ENCODE results near the gene NEGR1.

Gene NEGR1

DNA sequence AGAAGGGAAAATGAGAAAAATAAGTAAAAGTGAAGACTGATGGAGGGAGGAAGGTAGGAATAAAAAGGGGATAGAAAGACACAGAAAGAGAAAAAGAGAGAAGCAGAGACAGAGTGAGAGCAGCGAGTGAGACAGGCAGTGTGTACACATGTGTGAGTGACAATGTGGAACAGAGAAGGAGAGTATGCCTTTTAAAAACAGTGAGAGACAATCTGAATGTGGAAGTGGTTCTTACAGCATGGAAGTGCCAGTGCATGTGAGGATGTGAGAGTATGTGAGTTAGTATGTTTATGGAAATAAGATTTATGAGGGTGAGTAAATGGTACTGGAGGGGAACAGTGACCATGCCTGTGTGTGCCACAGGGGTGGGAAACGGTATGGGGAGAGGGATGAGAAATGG, 1.2 kb downstream of the NEGR1 start:
- no peak for DNase-seq (ENCODE audit: low read depth)
- no peak overlapping the region for H3K4me3 ChIP-seq (ENCODE audit: low read depth, low read length)
- TF ChIP-seq, protein P1, sequence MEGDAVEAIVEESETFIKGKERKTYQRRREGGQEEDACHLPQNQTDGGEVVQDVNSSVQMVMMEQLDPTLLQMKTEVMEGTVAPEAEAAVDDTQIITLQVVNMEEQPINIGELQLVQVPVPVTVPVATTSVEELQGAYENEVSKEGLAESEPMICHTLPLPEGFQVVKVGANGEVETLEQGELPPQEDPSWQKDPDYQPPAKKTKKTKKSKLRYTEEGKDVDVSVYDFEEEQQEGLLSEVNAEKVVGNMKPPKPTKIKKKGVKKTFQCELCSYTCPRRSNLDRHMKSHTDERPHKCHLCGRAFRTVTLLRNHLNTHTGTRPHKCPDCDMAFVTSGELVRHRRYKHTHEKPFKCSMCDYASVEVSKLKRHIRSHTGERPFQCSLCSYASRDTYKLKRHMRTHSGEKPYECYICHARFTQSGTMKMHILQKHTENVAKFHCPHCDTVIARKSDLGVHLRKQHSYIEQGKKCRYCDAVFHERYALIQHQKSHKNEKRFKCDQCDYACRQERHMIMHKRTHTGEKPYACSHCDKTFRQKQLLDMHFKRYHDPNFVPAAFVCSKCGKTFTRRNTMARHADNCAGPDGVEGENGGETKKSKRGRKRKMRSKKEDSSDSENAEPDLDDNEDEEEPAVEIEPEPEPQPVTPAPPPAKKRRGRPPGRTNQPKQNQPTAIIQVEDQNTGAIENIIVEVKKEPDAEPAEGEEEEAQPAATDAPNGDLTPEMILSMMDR (IDR thresholded peaks at IDR 0.05; ENCODE audit: control insufficient read depth, extremely low read depth, insufficient read depth), result no peak

GRCh38 chr1:72280711-72281110, 1.6 kb downstream of the NEGR1 start:
- no peak for DNase-seq (ENCODE audit: low read depth)
- no peak overlapping the region for H3K4me3 ChIP-seq (ENCODE audit: low read depth, low read length)
- TF ChIP-seq, protein P1 (IDR thresholded peaks at IDR 0.05; ENCODE audit: control insufficient read depth, extremely low read depth, insufficient read depth), result no peak

GRCh38 chr1:72280131-72280530, 2.2 kb downstream of the NEGR1 start:
- no peak overlapping the region for H3K4me3 ChIP-seq (ENCODE audit: low read depth, low read length)
- TF ChIP-seq, protein P1 (IDR thresholded peaks at IDR 0.05; ENCODE audit: control insufficient read depth, extremely low read depth, insufficient read depth), result no peak
- no peak for DNase-seq (ENCODE audit: low read depth)

DNA sequence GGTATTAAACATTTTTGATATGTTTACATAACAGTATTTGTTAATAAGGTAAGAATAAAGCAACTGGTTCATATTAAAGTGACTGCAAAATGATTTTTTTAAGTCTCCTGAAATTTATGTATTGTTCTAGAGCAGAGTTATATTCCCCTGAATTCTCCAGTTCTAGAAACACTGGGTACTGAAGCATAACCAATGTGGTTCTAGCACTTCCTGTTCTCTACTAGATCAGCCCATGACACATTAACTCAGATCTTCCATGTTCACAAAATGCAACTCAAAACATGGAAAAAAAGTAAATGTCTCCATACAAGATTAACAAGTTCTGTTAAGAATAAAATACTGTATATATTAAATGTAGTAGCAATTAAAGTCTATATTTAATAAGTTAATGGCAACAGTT, 3.9 kb downstream of the NEGR1 start:
- DNase-seq (ENCODE audit: low read depth), result no peak
- no peak overlapping the region for H3K4me3 ChIP-seq (ENCODE audit: low read depth, low read length)
- TF ChIP-seq, protein P1 (IDR thresholded peaks at IDR 0.05; ENCODE audit: control insufficient read depth, extremely low read depth, insufficient read depth), result no peak

GRCh38 chr1:72271555-72272085, 10.7 kb downstream of the NEGR1 start:
- TF ChIP-seq, protein P1 (IDR thresholded peaks at IDR 0.05; ENCODE audit: control insufficient read depth, extremely low read depth, insufficient read depth), result no peak
- no peak for DNase-seq (ENCODE audit: low read depth)
- no peak overlapping the region for H3K4me3 ChIP-seq (ENCODE audit: low read depth, low read length)

GRCh38 chr1:72262735-72263134, 19.6 kb downstream of the NEGR1 start:
- DNase-seq (ENCODE audit: low read depth), result no peak
- TF ChIP-seq, protein P1 (IDR thresholded peaks at IDR 0.05; ENCODE audit: control insufficient read depth, extremely low read depth, insufficient read depth), result no peak
- H3K4me3 ChIP-seq (ENCODE audit: low read depth, low read length), result no peak overlapping the region

GRCh38 chr1:72253132-72253531, 29.2 kb downstream of the NEGR1 start:
- no peak for DNase-seq (ENCODE audit: low read depth)
- TF ChIP-seq, protein P1 (IDR thresholded peaks at IDR 0.05; ENCODE audit: control insufficient read depth, extremely low read depth, insufficient read depth), result no peak
- H3K4me3 ChIP-seq (ENCODE audit: low read depth, low read length), result no peak overlapping the region

All from LNCaP clone FGC (cell line).